GM12801 (cell line): ENCODE data around the gene SIAE.

Experiments
- TF ChIP-seq, protein P1 (sequence below): IDR thresholded peaks from one replicate; pipeline ENCODE4 v1.5.1; 2011; ENCODE audit warnings: control low read depth; ENCODE audit not compliant: insufficient read length; ENCODE audit errors: extremely low read depth

SIAE gene

GRCh38 chr11:124712392-124712791 lies 38.9 kb upstream of the SIAE start:
- TF ChIP-seq, protein P1, sequence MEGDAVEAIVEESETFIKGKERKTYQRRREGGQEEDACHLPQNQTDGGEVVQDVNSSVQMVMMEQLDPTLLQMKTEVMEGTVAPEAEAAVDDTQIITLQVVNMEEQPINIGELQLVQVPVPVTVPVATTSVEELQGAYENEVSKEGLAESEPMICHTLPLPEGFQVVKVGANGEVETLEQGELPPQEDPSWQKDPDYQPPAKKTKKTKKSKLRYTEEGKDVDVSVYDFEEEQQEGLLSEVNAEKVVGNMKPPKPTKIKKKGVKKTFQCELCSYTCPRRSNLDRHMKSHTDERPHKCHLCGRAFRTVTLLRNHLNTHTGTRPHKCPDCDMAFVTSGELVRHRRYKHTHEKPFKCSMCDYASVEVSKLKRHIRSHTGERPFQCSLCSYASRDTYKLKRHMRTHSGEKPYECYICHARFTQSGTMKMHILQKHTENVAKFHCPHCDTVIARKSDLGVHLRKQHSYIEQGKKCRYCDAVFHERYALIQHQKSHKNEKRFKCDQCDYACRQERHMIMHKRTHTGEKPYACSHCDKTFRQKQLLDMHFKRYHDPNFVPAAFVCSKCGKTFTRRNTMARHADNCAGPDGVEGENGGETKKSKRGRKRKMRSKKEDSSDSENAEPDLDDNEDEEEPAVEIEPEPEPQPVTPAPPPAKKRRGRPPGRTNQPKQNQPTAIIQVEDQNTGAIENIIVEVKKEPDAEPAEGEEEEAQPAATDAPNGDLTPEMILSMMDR, result no peak

DNA sequence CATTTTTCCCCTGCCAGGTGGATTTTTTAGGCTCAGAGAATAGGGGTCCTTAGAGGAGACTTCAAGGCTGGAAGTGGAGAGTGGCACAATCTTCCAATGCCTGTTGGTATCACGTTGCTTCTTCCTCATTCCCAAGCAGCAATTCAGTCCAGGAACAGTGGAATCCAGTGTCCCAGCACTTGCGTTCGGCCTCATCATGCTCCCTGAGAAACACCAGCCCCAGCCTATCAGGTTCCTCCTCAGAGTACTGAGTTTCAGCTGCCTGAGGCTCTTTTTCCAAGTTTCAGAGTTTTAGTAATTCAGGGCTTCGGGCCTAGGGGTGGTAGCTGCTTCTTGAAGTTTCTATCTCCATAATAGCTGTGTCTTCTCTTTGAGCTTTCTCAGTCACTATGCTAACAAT lies 34.3 kb upstream of the SIAE start:
- TF ChIP-seq, protein P1, result no peak

DNA sequence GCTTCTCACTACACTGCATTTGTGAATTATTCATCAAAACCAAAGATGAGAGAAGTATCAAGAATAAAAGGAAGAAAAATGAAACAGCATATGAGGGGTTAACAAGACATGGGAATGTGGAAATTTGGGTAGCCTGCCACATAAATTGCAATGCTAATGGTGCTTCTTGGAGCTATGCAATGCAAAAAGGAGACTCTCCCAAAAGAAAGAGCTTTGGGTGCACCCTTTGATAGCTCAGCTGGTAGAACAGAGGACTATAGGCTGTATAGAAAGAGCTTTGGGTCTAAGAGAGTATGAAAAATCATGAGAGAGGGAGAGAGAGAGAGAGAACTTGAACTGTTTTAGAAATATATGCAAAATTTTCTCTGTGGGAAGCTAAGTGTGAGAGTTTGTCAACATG lies 26.5 kb upstream of the SIAE start:
- TF ChIP-seq, protein P1, result no peak

DNA sequence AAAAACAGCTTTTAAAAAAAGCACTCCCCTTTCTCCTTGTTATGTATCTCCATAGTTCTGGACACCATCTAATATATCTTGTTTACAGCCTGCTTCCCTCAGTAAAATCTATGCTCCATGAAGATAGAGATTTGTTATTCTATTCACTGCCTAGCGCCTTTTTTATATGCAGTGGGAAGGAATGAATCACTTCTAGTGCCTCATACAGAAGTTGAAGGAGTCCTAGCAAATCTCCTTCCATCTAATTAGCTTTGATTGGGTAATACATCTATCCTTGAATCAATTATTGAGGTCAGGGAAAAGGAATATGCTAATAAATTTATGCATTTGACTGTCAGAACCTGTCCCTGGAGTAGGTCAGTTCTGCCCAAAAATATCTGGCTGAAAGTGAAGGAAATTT lies 26.0 kb upstream of the SIAE start:
- TF ChIP-seq, protein P1, result no peak

- TF ChIP-seq, protein P1, result no peak
Measured at GRCh38 chr11:124693142-124693541, 19.6 kb upstream of the SIAE start.

- TF ChIP-seq, protein P1, result no peak
Measured at GRCh38 chr11:124682443-124682842, 8.9 kb upstream of the SIAE start.

DNA sequence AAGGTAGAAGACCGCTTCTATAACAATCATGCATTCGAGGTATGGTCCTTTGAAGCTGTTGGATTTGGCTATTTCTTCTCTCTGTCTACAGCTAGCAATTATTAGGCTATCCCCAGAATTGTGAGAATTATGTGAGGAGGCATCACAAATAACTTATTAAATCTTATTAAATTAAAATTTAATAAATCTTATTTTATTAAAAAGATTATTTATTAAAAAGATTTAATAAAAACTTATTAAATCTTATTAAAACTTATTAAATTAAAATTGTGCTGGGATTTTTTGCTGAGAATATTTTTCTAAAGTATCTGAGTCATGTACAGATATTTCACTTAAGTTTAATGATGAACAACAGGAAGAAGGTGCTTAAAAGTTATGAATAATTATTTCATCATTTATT lies 7.9 kb upstream of the SIAE start:
- TF ChIP-seq, protein P1, result no peak

DNA sequence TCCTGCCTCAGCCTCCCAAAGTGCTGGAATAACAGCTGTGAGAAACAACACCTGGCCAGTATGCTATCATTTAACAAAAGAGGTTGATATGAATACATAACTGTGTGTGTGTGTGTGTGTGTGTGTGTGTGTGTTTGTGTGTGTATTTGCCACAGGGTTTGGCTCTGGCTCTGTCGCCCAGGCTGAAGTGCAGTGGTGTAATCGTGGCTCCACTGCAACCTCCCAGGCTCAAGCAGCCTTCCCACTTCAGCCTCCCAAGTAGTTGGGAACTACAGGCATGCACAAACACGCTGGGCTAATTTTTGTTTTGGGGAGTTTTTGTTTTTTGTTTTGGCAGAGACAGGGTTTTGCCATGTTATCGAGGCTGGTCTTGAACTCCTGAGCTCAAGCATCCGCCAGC lies 4.9 kb upstream of the SIAE start:
- TF ChIP-seq, protein P1, result no peak
